Measurements from ENCODE around the gene CCDC82. TPM values are rescaled to one million over a fixed set of nuclear protein-coding genes. Genes with fewer than 3 reads are reported as not detected.

The CCDC82 gene
- total and polyA plus RNA-seq, 7 donors, result 9.5 to 39.2 (median 24.4) TPM

- TF ChIP-seq POLR2A (IDR thresholded peaks at IDR 0.05), result no peak
- TF ChIP-seq, protein P1, sequence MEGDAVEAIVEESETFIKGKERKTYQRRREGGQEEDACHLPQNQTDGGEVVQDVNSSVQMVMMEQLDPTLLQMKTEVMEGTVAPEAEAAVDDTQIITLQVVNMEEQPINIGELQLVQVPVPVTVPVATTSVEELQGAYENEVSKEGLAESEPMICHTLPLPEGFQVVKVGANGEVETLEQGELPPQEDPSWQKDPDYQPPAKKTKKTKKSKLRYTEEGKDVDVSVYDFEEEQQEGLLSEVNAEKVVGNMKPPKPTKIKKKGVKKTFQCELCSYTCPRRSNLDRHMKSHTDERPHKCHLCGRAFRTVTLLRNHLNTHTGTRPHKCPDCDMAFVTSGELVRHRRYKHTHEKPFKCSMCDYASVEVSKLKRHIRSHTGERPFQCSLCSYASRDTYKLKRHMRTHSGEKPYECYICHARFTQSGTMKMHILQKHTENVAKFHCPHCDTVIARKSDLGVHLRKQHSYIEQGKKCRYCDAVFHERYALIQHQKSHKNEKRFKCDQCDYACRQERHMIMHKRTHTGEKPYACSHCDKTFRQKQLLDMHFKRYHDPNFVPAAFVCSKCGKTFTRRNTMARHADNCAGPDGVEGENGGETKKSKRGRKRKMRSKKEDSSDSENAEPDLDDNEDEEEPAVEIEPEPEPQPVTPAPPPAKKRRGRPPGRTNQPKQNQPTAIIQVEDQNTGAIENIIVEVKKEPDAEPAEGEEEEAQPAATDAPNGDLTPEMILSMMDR (IDR thresholded peaks at IDR 0.05), result no peak
- TF ChIP-seq POLR2AphosphoS5 (IDR thresholded peaks at IDR 0.05), result no peak
- TF ChIP-seq EP300 (IDR thresholded peaks at IDR 0.05), result no peak
- intact Hi-C loops (cut with DNase I), result no loop called here
- H3K9me3 ChIP-seq, result no peaks in the 10 kb centered on the region
- H3K4me3 ChIP-seq, result no peak overlapping the region
- H3K36me3 ChIP-seq, result no peaks in the 10 kb centered on the region
- no peaks in the 10 kb centered on the region for H3K27me3 ChIP-seq
- WGBS, 2 donors, result 89 to 97% methylated on average over 2 of the region's 2 CpGs
- H3K27ac ChIP-seq, result peak overlapping the region in 2 of 4 donors; percentile 1 to 31
- no peak for DNase-seq
- H3K4me1 ChIP-seq, result peaks cover 0 to 74% (median 30%) of the 10 kb centered on the region in 4 donors
Observed at GRCh38 chr11:96317985-96318384, 71.7 kb downstream of the CCDC82 start.

GRCh38 chr11:96317571-96317970 is 72.1 kb downstream of the CCDC82 start:
- peaks cover 0 to 74% (median 30%) of the 10 kb centered on the region in 4 donors for H3K4me1 ChIP-seq
- no peaks in the 10 kb centered on the region for H3K9me3 ChIP-seq
- TF ChIP-seq, protein P1 (IDR thresholded peaks at IDR 0.05), result no peak
- TF ChIP-seq EP300 (IDR thresholded peaks at IDR 0.05) (no peak), POLR2A (IDR thresholded peaks at IDR 0.05) (no peak), POLR2AphosphoS5 (IDR thresholded peaks at IDR 0.05) (no peak)
- 33 to 65% methylated on average over 2 of the region's 2 CpGs for WGBS, 2 donors
- intact Hi-C loops (cut with DNase I), result no loop called here
- no peak overlapping the region for H3K4me3 ChIP-seq
- H3K27me3 ChIP-seq, result no peaks in the 10 kb centered on the region
- no peak for DNase-seq
- H3K36me3 ChIP-seq, result no peaks in the 10 kb centered on the region
- H3K27ac ChIP-seq, result peak overlapping the region in 2 of 4 donors; percentile 1 to 31

DNA sequence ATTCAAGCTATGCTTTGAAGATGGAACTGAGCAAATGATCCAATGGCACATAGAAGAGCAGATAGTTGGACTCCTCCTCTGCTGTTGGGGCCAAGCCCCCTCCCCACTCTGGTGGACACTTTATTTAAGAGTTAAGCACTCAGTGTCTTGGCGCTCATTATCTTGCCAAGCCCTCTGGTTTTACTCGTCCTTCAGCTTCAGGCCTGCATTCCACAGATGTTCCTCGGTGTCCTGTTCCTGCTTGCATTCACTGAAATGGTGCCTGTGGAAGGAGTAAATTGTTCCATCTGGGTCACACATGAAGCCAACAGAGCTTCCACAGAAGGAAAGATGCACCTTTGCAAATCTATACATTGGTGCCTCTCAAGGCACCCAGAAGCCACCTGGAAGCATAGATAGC is 72.8 kb downstream of the CCDC82 start:
- intact Hi-C loops (cut with DNase I), result no loop called here
- Histone ChIP-seq H3K27me3 (no peaks in the 10 kb centered on the region), H3K9me3 (no peaks in the 10 kb centered on the region), H3K4me3 (no peak overlapping the region), H3K27ac (peak overlapping the region in 2 of 4 donors; percentile 1 to 31), H3K4me1 (peaks cover 0 to 69% (median 30%) of the 10 kb centered on the region in 4 donors), H3K36me3 (no peaks in the 10 kb centered on the region)
- DNase-seq, result no peak
- no peak for TF ChIP-seq POLR2A (IDR thresholded peaks at IDR 0.05)
- TF ChIP-seq EP300 (IDR thresholded peaks at IDR 0.05), result no peak
- TF ChIP-seq POLR2AphosphoS5 (IDR thresholded peaks at IDR 0.05), result no peak
- TF ChIP-seq, protein P1 (IDR thresholded peaks at IDR 0.05), result no peak
- WGBS, 2 donors, result 89 to 94% methylated on average over 3 of the region's 3 CpGs

DNA sequence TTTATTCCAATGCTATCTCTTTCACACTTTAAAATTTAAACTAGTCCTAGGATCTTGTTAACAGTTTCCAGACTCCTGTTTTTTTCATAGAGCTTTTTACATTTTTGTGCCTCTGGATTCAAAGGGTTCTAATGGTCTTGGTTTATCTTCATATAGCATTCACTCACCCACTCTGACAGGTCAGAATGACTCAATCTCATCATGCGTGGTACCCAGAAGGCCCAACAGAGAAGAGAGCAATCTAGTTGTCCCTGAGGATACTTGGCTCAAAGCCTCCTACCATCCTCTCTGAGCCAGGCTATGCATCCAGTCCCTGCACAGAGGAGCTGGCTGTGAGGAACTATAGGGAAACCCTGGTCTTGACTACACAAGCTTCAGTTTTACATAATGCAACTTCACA is 74.2 kb downstream of the CCDC82 start:
- 90 to 93% methylated on average over 1 of the region's 1 CpG for WGBS, 2 donors
- Histone ChIP-seq H3K9me3 (no peaks in the 10 kb centered on the region), H3K4me1 (peaks cover 0 to 76% (median 44%) of the 10 kb centered on the region in 4 donors), H3K4me3 (no peak overlapping the region), H3K27me3 (no peaks in the 10 kb centered on the region), H3K27ac (no peak overlapping the region), H3K36me3 (no peaks in the 10 kb centered on the region)
- no peak for DNase-seq
- intact Hi-C loops (cut with DNase I), result no loop called here
- TF ChIP-seq, protein P1 (IDR thresholded peaks at IDR 0.05), result no peak
- TF ChIP-seq POLR2A (IDR thresholded peaks at IDR 0.05), result no peak
- TF ChIP-seq POLR2AphosphoS5 (IDR thresholded peaks at IDR 0.05), result no peak
- TF ChIP-seq EP300 (IDR thresholded peaks at IDR 0.05), result no peak
